Chondrocyte (in vitro differentiated cells): ENCODE measurements around the gene AGBL1. TPM values are rescaled to one million over a fixed set of nuclear protein-coding genes. Genes with fewer than 3 reads are reported as not detected.

Experiments
- DNase-seq: peaks from one replicate; pipeline ENCODE4 v3.0.0; 2021; ENCODE audit warnings: mixed read lengths, low spot score
- H3K27ac Mint-ChIP-seq: one replicate; pipeline ENCODE4 v1.8.0; 2021; ENCODE audit warnings: mild to moderate bottlenecking, moderate library complexity, mixed read lengths; ENCODE audit not compliant: unreplicated experiment
- H3K27me3 Mint-ChIP-seq: 2 replicates; pipeline ENCODE4 v1.8.0; 2021; ENCODE audit warnings: low read depth, mixed read lengths
- H3K36me3 Mint-ChIP-seq: 2 replicates; pipeline ENCODE4 v1.8.0; 2021; ENCODE audit warnings: low read depth, mixed read lengths
- H3K4me1 Mint-ChIP-seq: 2 replicates; pipeline ENCODE4 v1.8.0; 2021; ENCODE audit warnings: low read depth, mild to moderate bottlenecking, mixed read lengths
- H3K4me3 Mint-ChIP-seq: one replicate; pipeline ENCODE4 v1.8.0; 2021; ENCODE audit warnings: mild to moderate bottlenecking, moderate library complexity, mixed read lengths; ENCODE audit not compliant: unreplicated experiment
- H3K9me3 Mint-ChIP-seq: 2 replicates; pipeline ENCODE4 v1.8.0; 2021; ENCODE audit warnings: low read depth, mixed read lengths
- total RNA-seq: library from RNA; stranded (reverse); gene quantifications from 3 replicates; pipeline ENCODE4 v1.2.1, GENCODE V29; 2021
- TF ChIP-seq, protein P1 (sequence below): fragments of 200-600 bp; sonication (generic); IDR thresholded peaks from 2 replicates; pipeline ENCODE4 v1.5.0; 2021; ENCODE audit warnings: antibody characterized with exemption, mild to moderate bottlenecking, moderate library complexity

Gene AGBL1
- total RNA-seq, 1 donor from 2014 or later, result not detected

GRCh38 chr15:86650094-86650493, 570.4 kb downstream of the AGBL1 start:
- H3K36me3 Mint-ChIP-seq, result no peaks in the 10 kb centered on the region
- no peak for DNase-seq
- H3K27me3 Mint-ChIP-seq, result no peaks in the 10 kb centered on the region
- H3K27ac Mint-ChIP-seq, result no peak overlapping the region
- no peaks in the 10 kb centered on the region for H3K9me3 Mint-ChIP-seq
- TF ChIP-seq, protein P1, sequence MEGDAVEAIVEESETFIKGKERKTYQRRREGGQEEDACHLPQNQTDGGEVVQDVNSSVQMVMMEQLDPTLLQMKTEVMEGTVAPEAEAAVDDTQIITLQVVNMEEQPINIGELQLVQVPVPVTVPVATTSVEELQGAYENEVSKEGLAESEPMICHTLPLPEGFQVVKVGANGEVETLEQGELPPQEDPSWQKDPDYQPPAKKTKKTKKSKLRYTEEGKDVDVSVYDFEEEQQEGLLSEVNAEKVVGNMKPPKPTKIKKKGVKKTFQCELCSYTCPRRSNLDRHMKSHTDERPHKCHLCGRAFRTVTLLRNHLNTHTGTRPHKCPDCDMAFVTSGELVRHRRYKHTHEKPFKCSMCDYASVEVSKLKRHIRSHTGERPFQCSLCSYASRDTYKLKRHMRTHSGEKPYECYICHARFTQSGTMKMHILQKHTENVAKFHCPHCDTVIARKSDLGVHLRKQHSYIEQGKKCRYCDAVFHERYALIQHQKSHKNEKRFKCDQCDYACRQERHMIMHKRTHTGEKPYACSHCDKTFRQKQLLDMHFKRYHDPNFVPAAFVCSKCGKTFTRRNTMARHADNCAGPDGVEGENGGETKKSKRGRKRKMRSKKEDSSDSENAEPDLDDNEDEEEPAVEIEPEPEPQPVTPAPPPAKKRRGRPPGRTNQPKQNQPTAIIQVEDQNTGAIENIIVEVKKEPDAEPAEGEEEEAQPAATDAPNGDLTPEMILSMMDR, result no peak
- no peaks in the 10 kb centered on the region for H3K4me1 Mint-ChIP-seq
- H3K4me3 Mint-ChIP-seq, result no peak overlapping the region

DNA sequence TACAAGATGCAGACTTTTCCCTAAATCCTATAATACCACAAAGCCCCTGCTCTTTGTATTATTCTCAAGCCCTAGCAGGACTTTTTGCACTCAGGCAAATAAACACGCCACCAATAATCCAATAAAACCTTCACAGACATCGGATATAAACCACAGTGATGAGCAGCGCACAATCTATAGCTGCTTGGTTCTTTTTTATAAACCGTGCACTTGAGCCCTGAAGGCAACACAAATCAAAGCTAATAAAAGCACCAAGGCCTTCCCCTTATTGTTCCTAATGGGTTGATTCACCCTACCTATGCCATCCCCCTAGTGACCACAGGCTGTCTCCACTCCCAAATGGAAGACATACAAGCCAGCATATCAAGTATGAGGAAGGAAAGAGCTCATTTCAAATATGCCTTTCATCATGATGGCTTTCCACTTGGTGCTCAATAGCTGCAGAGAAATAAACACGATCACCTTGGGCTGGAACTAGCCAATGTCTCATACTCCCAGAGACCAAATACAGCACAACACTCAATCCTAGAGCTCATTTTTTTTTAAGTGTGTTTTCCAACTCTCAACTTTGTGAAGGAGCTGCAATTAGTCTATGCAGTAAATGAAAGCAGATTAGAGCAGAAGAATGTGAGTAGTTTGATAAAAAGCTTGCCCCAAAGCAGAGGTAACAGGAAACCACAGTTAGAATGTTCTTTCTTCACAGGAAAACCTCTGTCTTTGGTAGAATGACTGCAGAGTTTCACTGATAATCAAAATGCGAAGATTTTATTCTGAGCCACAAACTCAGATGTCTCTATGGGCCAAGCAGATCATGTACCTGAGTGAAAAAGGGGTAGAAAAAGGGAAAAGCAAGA, 573.9 kb downstream of the AGBL1 start:
- Mint-ChIP-seq H3K27ac (no peak overlapping the region), H3K4me1 (no peaks in the 10 kb centered on the region), H3K9me3 (no peaks in the 10 kb centered on the region), H3K27me3 (peaks cover 4% of the 10 kb centered on the region), H3K36me3 (no peaks in the 10 kb centered on the region), H3K4me3 (no peak overlapping the region)
- TF ChIP-seq, protein P1, result no peak
- DNase-seq, result no peak

- no peaks in the 10 kb centered on the region for H3K9me3 Mint-ChIP-seq
- TF ChIP-seq, protein P1, result no peak
These were observed 574.8 kb downstream of the AGBL1 start for GRCh38 chr15:86654501-86654900.

DNA sequence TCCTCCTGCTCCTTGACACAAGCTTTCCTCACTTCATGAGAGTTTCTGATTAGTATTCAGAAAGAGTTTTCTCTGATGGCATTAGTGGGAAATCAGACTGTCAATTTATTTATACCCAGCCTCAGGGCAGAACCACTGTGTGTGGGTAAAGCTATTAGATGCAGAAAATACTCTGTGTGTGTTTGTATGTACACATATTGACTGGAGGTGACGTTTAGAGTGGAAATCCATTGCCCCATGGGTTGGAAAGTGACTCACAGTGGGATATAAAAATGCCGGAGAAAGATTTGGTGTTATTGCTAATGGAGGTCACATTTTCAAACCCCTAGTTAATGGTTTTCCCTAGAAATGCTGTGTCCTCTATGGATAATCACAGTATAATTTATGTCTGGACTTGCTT, 577.6 kb downstream of the AGBL1 start:
- Mint-ChIP-seq H3K27me3 (peaks cover 8% of the 10 kb centered on the region), H3K9me3 (no peaks in the 10 kb centered on the region), H3K36me3 (no peaks in the 10 kb centered on the region), H3K4me1 (no peaks in the 10 kb centered on the region), H3K27ac (no peak overlapping the region), H3K4me3 (no peak overlapping the region)
- TF ChIP-seq, protein P1, result no peak
- no peak for DNase-seq

More at GRCh38 chr15:86654501-86654900, 574.8 kb downstream of the AGBL1 start:
- no peak overlapping the region for H3K27ac Mint-ChIP-seq
- no peaks in the 10 kb centered on the region for H3K36me3 Mint-ChIP-seq
- DNase-seq, result no peak
- peaks cover 6% of the 10 kb centered on the region for H3K27me3 Mint-ChIP-seq
- H3K4me1 Mint-ChIP-seq, result no peaks in the 10 kb centered on the region
- no peak overlapping the region for H3K4me3 Mint-ChIP-seq

GRCh38 chr15:86659724-86660411, 580.2 kb downstream of the AGBL1 start:
- TF ChIP-seq, protein P1, result no peak
- no peaks in the 10 kb centered on the region for H3K36me3 Mint-ChIP-seq
- H3K27ac Mint-ChIP-seq, result no peak overlapping the region
- H3K9me3 Mint-ChIP-seq, result no peaks in the 10 kb centered on the region
- H3K27me3 Mint-ChIP-seq, result peaks cover 14% of the 10 kb centered on the region
- DNase-seq, result no peak
- no peak overlapping the region for H3K4me3 Mint-ChIP-seq
- no peaks in the 10 kb centered on the region for H3K4me1 Mint-ChIP-seq
